HEK293 (cell line): Measurements from ENCODE around the gene TSPAN2.

Experiments
- CTCF ChIA-PET: fragments of 350-600 bp; formaldehyde crosslinking; extraction: SDS; loops from one replicate; lab custom pipeline; 2021; ENCODE audit warnings: antibody characterized with exemption; lab: Yijun Ruan, JAX
- POLR2A ChIA-PET: fragments of 300-600 bp; formaldehyde crosslinking; extraction: SDS; loops from one replicate; lab custom pipeline; 2020; ENCODE audit warnings: antibody characterized with exemption, inconsistent platforms; lab: Yijun Ruan, JAX
- H3K27ac ChIP-seq: fragments of 200-500 bp; sonication (Bioruptor generic); 2 replicates; pipeline ENCODE4 v1.5.1; 2014; ENCODE audit warnings: low read depth, low read length, control low read depth, inconsistent platforms; ENCODE audit errors: extremely low read depth
- H3K36me3 ChIP-seq, 2 experiments: fragments of 200-500 bp in 1 of 2; sonication (Bioruptor generic) in 1 of 2; 1 replicate in 1 of 2; 2 replicates in 1 of 2; pipeline ENCODE4 v1.5.1; 2014 to 2017; ENCODE audit warnings: inconsistent platforms in 2 of 2, low read length in 2 of 2; ENCODE audit not compliant: control insufficient read depth in 2 of 2, insufficient read depth in 1 of 2
- H3K4me1 ChIP-seq: fragments of 200-500 bp; sonication (Bioruptor generic); 2 replicates; pipeline ENCODE4 v1.5.1; 2014; ENCODE audit warnings: mild to moderate bottlenecking, low read length, inconsistent platforms; ENCODE audit not compliant: control insufficient read depth, insufficient read depth
- H3K4me3 ChIP-seq: 2 replicates; pipeline ENCODE4 v1.5.1; 2011; ENCODE audit warnings: low read depth, mild to moderate bottlenecking, control low read depth, low read length, moderate library complexity
- H3K9me3 ChIP-seq: fragments of 200-500 bp; sonication (Bioruptor generic); 2 replicates; pipeline ENCODE4 v1.5.1; 2014; ENCODE audit warnings: low read depth, low read length, inconsistent platforms; ENCODE audit not compliant: control insufficient read depth, insufficient read depth
- GFI1B ChIP-seq: fragments of 450-650 bp; formaldehyde crosslinking; IDR thresholded peaks from 2 replicates; pipeline ENCODE4 v1.5.1; 2016; ENCODE audit warnings: missing biosample characterization, missing genetic modification characterization
- GLI4 ChIP-seq: fragments of 450-650 bp; formaldehyde crosslinking; IDR thresholded peaks from 2 replicates; pipeline ENCODE4 v1.5.1; 2016; ENCODE audit warnings: missing biosample characterization, missing genetic modification characterization
- PRDM2 ChIP-seq: fragments of 450-650 bp; formaldehyde crosslinking; IDR thresholded peaks from 2 replicates; pipeline ENCODE4 v1.5.1; 2016; ENCODE audit warnings: missing biosample characterization, missing genetic modification characterization, borderline replicate concordance
- SP3 ChIP-seq: fragments of 450-650 bp; formaldehyde crosslinking; IDR thresholded peaks from 2 replicates; pipeline ENCODE4 v1.5.1; 2016; ENCODE audit warnings: missing biosample characterization, missing genetic modification characterization
- WT1 ChIP-seq: fragments of 450-650 bp; formaldehyde crosslinking; IDR thresholded peaks from 2 replicates; pipeline ENCODE4 v1.5.1; 2016; ENCODE audit warnings: missing biosample characterization, missing genetic modification characterization
- ZBTB26 ChIP-seq: fragments of 450-650 bp; formaldehyde crosslinking; optimal IDR thresholded peaks from 2 replicates; pipeline ENCODE3; 2016; ENCODE audit warnings: missing biosample characterization, mild to moderate bottlenecking, missing genetic modification characterization
- ZBTB8A ChIP-seq: fragments of 450-650 bp; formaldehyde crosslinking; IDR thresholded peaks from 2 replicates; pipeline ENCODE4 v1.5.1; 2016; ENCODE audit warnings: missing biosample characterization, missing genetic modification characterization
- ZNF146 ChIP-seq: fragments of 450-650 bp; formaldehyde crosslinking; IDR thresholded peaks from 2 replicates; pipeline ENCODE4 v1.5.1; 2016; ENCODE audit warnings: missing biosample characterization, missing genetic modification characterization
- ZNF18 ChIP-seq: fragments of 450-650 bp; formaldehyde crosslinking; IDR thresholded peaks from 2 replicates; pipeline ENCODE4 v1.5.1; 2016; ENCODE audit warnings: missing biosample characterization, missing genetic modification characterization
- ZNF2 ChIP-seq: fragments of 450-650 bp; formaldehyde crosslinking; IDR thresholded peaks from 2 replicates; pipeline ENCODE4 v1.5.1; 2016; ENCODE audit warnings: missing biosample characterization, missing genetic modification characterization
- ZNF335 ChIP-seq: fragments of 450-650 bp; formaldehyde crosslinking; conservative IDR thresholded peaks from 2 replicates; pipeline ENCODE4 v1.5.1; 2016; ENCODE audit warnings: missing biosample characterization, missing genetic modification characterization
- ZNF398 ChIP-seq: fragments of 450-650 bp; formaldehyde crosslinking; IDR thresholded peaks from 2 replicates; pipeline ENCODE4 v1.5.1; 2017; ENCODE audit warnings: missing biosample characterization, missing genetic modification characterization
- ZNF433 ChIP-seq: fragments of 450-650 bp; formaldehyde crosslinking; IDR thresholded peaks from 2 replicates; pipeline ENCODE4 v1.5.1; 2016; ENCODE audit warnings: missing biosample characterization, missing genetic modification characterization, low read depth
- ZNF558 ChIP-seq: fragments of 450-650 bp; formaldehyde crosslinking; IDR thresholded peaks from 2 replicates; pipeline ENCODE4 v1.5.1; 2016; ENCODE audit warnings: missing biosample characterization, missing genetic modification characterization
- ZNF768 ChIP-seq: fragments of 450-650 bp; formaldehyde crosslinking; IDR thresholded peaks from 2 replicates; pipeline ENCODE4 v1.5.1; 2018; ENCODE audit warnings: missing biosample characterization, mild to moderate bottlenecking, missing genetic modification characterization
- ZNF776 ChIP-seq: fragments of 450-650 bp; formaldehyde crosslinking; IDR thresholded peaks from 2 replicates; pipeline ENCODE4 v1.5.0; 2017; ENCODE audit warnings: missing biosample characterization, missing genetic modification characterization, borderline replicate concordance
- TF ChIP-seq, protein P1 (sequence below): fragments of 450-650 bp; formaldehyde crosslinking; IDR thresholded peaks from 2 replicates; pipeline ENCODE4 v1.5.1; 2016; ENCODE audit warnings: missing biosample characterization, missing genetic modification characterization
- TF ChIP-seq, protein P2 (sequence below): fragments of 450-650 bp; formaldehyde crosslinking; IDR thresholded peaks from 2 replicates; pipeline ENCODE4 v1.5.1; 2016; ENCODE audit warnings: missing biosample characterization, missing genetic modification characterization, borderline replicate concordance

TSPAN2 gene

GRCh38 chr1:115129071-115129640 is 39.9 kb upstream of the TSPAN2 start:
- POLR2A ChIA-PET = no interaction called here
- no peaks in the 10 kb centered on the region for H3K36me3 ChIP-seq
- H3K4me1 ChIP-seq = peaks cover 3% of the 10 kb centered on the region
- TF ChIP-seq, protein P1, sequence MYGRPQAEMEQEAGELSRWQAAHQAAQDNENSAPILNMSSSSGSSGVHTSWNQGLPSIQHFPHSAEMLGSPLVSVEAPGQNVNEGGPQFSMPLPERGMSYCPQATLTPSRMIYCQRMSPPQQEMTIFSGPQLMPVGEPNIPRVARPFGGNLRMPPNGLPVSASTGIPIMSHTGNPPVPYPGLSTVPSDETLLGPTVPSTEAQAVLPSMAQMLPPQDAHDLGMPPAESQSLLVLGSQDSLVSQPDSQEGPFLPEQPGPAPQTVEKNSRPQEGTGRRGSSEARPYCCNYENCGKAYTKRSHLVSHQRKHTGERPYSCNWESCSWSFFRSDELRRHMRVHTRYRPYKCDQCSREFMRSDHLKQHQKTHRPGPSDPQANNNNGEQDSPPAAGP (tag by site-specific recombination) = no peak
- TF ChIP-seq ZNF335 (tag by site-specific recombination) (no peak), ZNF433 (no peak), GLI4 (tag by site-specific recombination) (no peak), ZNF146 (no peak)
- TF ChIP-seq, all 188 proteins: peak for 0
- CTCF ChIA-PET = interaction anchor here (0.6 to 1.4 kb wide), 4 partner anchors 8 to 263 kb away, joined by 3 to 4 read pairs (median 4); no protein-coding TSS in a partner anchor
- no peak overlapping the region for H3K4me3 ChIP-seq
- no peak overlapping the region for H3K27ac ChIP-seq
- H3K9me3 ChIP-seq = no peaks in the 10 kb centered on the region

- TF ChIP-seq ZNF768 (tag by site-specific recombination) = 0 out of 2 replicates have a peak, but pooled peaks have one; percentile 36
- no peak for TF ChIP-seq ZNF18 (tag by site-specific recombination)
- no peak for TF ChIP-seq WT1
- ChIA-PET CTCF (interaction anchor here (0.7 to 1.2 kb wide), 2 partner anchors 11 to 57 kb away, joined by 5 read pairs; no protein-coding TSS in a partner anchor), POLR2A (no interaction called here)
These were observed 38.2 kb upstream of the TSPAN2 start for GRCh38 chr1:115127539-115127938.

GRCh38 chr1:115126516-115126915 is 37.2 kb upstream of the TSPAN2 start:
- no peak overlapping the region for H3K4me3 ChIP-seq
- ChIA-PET CTCF (interaction anchor here (1.2 kb wide), 1 partner anchor 12 kb away, joined by 5 read pairs; no protein-coding TSS in a partner anchor), POLR2A (no interaction called here)
- TF ChIP-seq ZNF776 (tag by site-specific recombination) (no peak), GFI1B (tag by site-specific recombination) (no peak), ZNF2 (no peak), ZBTB26 (no peak), ZNF558 (tag by site-specific recombination) (no peak), SP3 (tag by site-specific recombination) (no peak), PRDM2 (tag by site-specific recombination) (no peak), ZBTB8A (tag by site-specific recombination) (no peak), ZNF398 (no peak)
- TF ChIP-seq, protein P2, sequence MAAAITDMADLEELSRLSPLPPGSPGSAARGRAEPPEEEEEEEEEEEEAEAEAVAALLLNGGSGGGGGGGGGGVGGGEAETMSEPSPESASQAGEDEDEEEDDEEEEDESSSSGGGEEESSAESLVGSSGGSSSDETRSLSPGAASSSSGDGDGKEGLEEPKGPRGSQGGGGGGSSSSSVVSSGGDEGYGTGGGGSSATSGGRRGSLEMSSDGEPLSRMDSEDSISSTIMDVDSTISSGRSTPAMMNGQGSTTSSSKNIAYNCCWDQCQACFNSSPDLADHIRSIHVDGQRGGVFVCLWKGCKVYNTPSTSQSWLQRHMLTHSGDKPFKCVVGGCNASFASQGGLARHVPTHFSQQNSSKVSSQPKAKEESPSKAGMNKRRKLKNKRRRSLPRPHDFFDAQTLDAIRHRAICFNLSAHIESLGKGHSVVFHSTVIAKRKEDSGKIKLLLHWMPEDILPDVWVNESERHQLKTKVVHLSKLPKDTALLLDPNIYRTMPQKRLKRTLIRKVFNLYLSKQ (tag by site-specific recombination) = no peak

More at GRCh38 chr1:115127539-115127938, 38.2 kb upstream of the TSPAN2 start:
- no peak overlapping the region for H3K4me3 ChIP-seq
- H3K9me3 ChIP-seq = no peaks in the 10 kb centered on the region
- H3K4me1 ChIP-seq = no peaks in the 10 kb centered on the region
- H3K27ac ChIP-seq = no peak overlapping the region
- no peaks in the 10 kb centered on the region for H3K36me3 ChIP-seq

More at GRCh38 chr1:115126516-115126915, 37.2 kb upstream of the TSPAN2 start:
- H3K36me3 ChIP-seq = no peaks in the 10 kb centered on the region
- H3K9me3 ChIP-seq = no peaks in the 10 kb centered on the region
- no peaks in the 10 kb centered on the region for H3K4me1 ChIP-seq
- no peak overlapping the region for H3K27ac ChIP-seq
